Esophagus muscularis mucosa (tissue), 4 donors: ENCODE data around the gene LPCAT1. TPM values are rescaled to one million over a fixed set of nuclear protein-coding genes. Genes with fewer than 3 reads are reported as not detected.

Source experiments
- DNase-seq: peaks from one replicate; pipeline ENCODE4 v3.0.0-alpha.2; 2017; ENCODE audit errors: extremely low spot score
- H3K27ac ChIP-seq, 4 donors: fragments of 200-600 bp; sonication (generic); replicated peaks in 1 of 4; 1 replicate in 3 of 4; 2 replicates in 1 of 4; pipeline ENCODE4 v1.5.1; 2016 to 2019; ENCODE audit warnings: mild to moderate bottlenecking in 1 of 4
- H3K27me3 ChIP-seq, 4 donors: fragments of 200-600 bp; sonication (generic); one replicate each; pipeline versions ENCODE4 v1.5.1 to v1.6.0; 2016 to 2019
- H3K36me3 ChIP-seq, 4 donors: fragments of 200-600 bp; sonication (generic); one replicate each; pipeline ENCODE4 v1.5.1; 2016 to 2019
- H3K4me1 ChIP-seq, 4 donors: fragments of 200-600 bp; sonication (generic); one replicate each; pipeline ENCODE4 v1.5.1; 2016 to 2019
- H3K4me3 ChIP-seq, 4 donors: fragments of 200-600 bp; sonication (generic); 1 replicate in 2 of 4; 2 replicates in 2 of 4; pipeline ENCODE4 v1.5.1; 2016 to 2019; ENCODE audit warnings: mild to moderate bottlenecking in 4 of 4, moderate library complexity in 1 of 4
- H3K9me3 ChIP-seq, 4 donors: fragments of 200-600 bp; sonication (generic); 1 replicate in 3 of 4; 2 replicates in 1 of 4; pipeline ENCODE4 v1.5.1; 2016 to 2019
- CTCF ChIP-seq, 3 experiments: fragments of 200-600 bp in 2 of 3; fragments of 450-650 bp in 1 of 3; sonication (generic) in 2 of 3; IDR thresholded peaks; one replicate each; pipeline ENCODE4 v1.5.1; 2017 to 2019; ENCODE audit warnings: antibody characterized with exemption in 3 of 3, mild to moderate bottlenecking in 2 of 3, moderate library complexity in 1 of 3
- EP300 ChIP-seq: sonication (generic); formaldehyde crosslinking; IDR thresholded peaks from one replicate; pipeline ENCODE4 v1.6.1; 2017; ENCODE audit warnings: antibody characterized with exemption
- POLR2A ChIP-seq: fragments of 450-650 bp; IDR thresholded peaks from one replicate; pipeline ENCODE4 v1.6.1; 2017; ENCODE audit warnings: antibody characterized with exemption, moderate library complexity, mild to moderate bottlenecking, low read depth
- POLR2AphosphoS5 ChIP-seq, 2 donors: sonication (generic); formaldehyde crosslinking; IDR thresholded peaks; one replicate each; pipeline ENCODE4 v1.6.1; 2017; ENCODE audit warnings: antibody characterized with exemption in 2 of 2
- WGBS: methylation state at CpG from one replicate; pipeline ENCODE4 v1.1.5; 2018; 5-methylcytosine and 5-hydroxymethylcytosine counted together
- intact Hi-C: fragments of 100-400 bp; cut with DNase I; formaldehyde crosslinking; loops from one replicate; pipeline ENCODE4 v1.15.1; 2023
- total RNA-seq, 4 donors: library from RNA; depleted of rRNA; stranded (reverse); fragments of >200 nt; gene quantifications; one replicate each; pipeline versions ENCODE4 v1.1.0 to v1.2.1, GENCODE V29; 2016

Gene LPCAT1
- total RNA-seq, 4 donors from 2014 or later, result 22.5 to 51.7 (median 35.0) TPM

GRCh38 chr5:1543398-1544293, 19.9 kb upstream of the LPCAT1 start:
- no peak overlapping the region for H3K4me3 ChIP-seq
- no peaks in the 10 kb centered on the region for H3K27me3 ChIP-seq
- intact Hi-C loops, result no loop called here
- peaks cover 12 to 23% (median 19%) of the 10 kb centered on the region in 4 donors for H3K4me1 ChIP-seq
- 90% methylated on average over 8 of the region's 8 CpGs for WGBS
- no peak for DNase-seq
- no peaks in the 10 kb centered on the region for H3K9me3 ChIP-seq
- no peaks in the 10 kb centered on the region for H3K36me3 ChIP-seq
- peak overlapping the region in 1 of 4 donors; percentile 17 for H3K27ac ChIP-seq
- TF ChIP-seq POLR2AphosphoS5 (IDR thresholded peaks at IDR 0.05) (no peak), POLR2A (no peak), CTCF (IDR thresholded peaks at IDR 0.05) (no peak), EP300 (no peak)

- intact Hi-C loops, result no loop called here
- TF ChIP-seq EP300, result peak; percentile 73
- no peak for TF ChIP-seq CTCF (IDR thresholded peaks at IDR 0.05)
- TF ChIP-seq POLR2AphosphoS5 (IDR thresholded peaks at IDR 0.05), result peak; percentile 72 to 76
- Histone ChIP-seq H3K27ac (peak overlapping the region in 3 of 4 donors; percentile 16 to 52 (median 50)), H3K4me3 (no peak overlapping the region), H3K36me3 (no peaks in the 10 kb centered on the region), H3K27me3 (no peaks in the 10 kb centered on the region), H3K9me3 (no peaks in the 10 kb centered on the region), H3K4me1 (peaks cover 12 to 23% (median 19%) of the 10 kb centered on the region in 4 donors)
- no peak for DNase-seq
- WGBS, result 57% methylated on average over 3 of the region's 3 CpGs
Measured at GRCh38 chr5:1542781-1543180, 19.0 kb upstream of the LPCAT1 start.

GRCh38 chr5:1541702-1542400, 18.1 kb upstream of the LPCAT1 start:
- H3K36me3 ChIP-seq, result no peaks in the 10 kb centered on the region
- no peak overlapping the region for H3K4me3 ChIP-seq
- peak overlapping the region in 3 of 4 donors; percentile 16 to 52 (median 50) for H3K27ac ChIP-seq
- DNase-seq, result no peak
- H3K27me3 ChIP-seq, result no peaks in the 10 kb centered on the region
- peaks cover 12 to 23% (median 19%) of the 10 kb centered on the region in 4 donors for H3K4me1 ChIP-seq
- WGBS, result 33% methylated on average over 10 of the region's 10 CpGs
- H3K9me3 ChIP-seq, result no peaks in the 10 kb centered on the region
- no peak for TF ChIP-seq POLR2A
- TF ChIP-seq EP300, result no peak
- TF ChIP-seq CTCF (IDR thresholded peaks at IDR 0.05), result no peak
- TF ChIP-seq POLR2AphosphoS5 (IDR thresholded peaks at IDR 0.05), result no peak
- intact Hi-C loops, result no loop called here

GRCh38 chr5:1540831-1541701, 17.3 kb upstream of the LPCAT1 start:
- 88% methylated on average over 7 of the region's 11 CpGs for WGBS
- Histone ChIP-seq H3K27me3 (no peaks in the 10 kb centered on the region), H3K4me3 (no peak overlapping the region), H3K4me1 (peaks cover 19 to 24% (median 23%) of the 10 kb centered on the region in 4 donors), H3K9me3 (no peaks in the 10 kb centered on the region), H3K36me3 (no peaks in the 10 kb centered on the region), H3K27ac (peak overlapping the region in 2 of 4 donors; percentile 50 to 52)
- intact Hi-C loops, result no loop called here
- no peak for TF ChIP-seq POLR2AphosphoS5 (IDR thresholded peaks at IDR 0.05)
- TF ChIP-seq CTCF (IDR thresholded peaks at IDR 0.05), result no peak
- TF ChIP-seq POLR2A, result no peak
- no peak for TF ChIP-seq EP300
- no peak for DNase-seq
